Stomach smooth muscle (tissue), 2 donors: ENCODE measurements around the gene PLD2.

Experiments used
- H3K27ac ChIP-seq: one replicate; pipeline ENCODE4 v1.7.0; 2013; ENCODE audit warnings: mild to moderate bottlenecking, low read length, inconsistent platforms
- H3K27me3 ChIP-seq, 2 donors: one replicate each; pipeline ENCODE4 v1.7.0; 2013; ENCODE audit warnings: low read length in 2 of 2; ENCODE audit not compliant: insufficient read depth in 2 of 2, control insufficient read depth in 1 of 2
- H3K36me3 ChIP-seq, 2 donors: one replicate each; pipeline ENCODE4 v1.7.0; 2013; ENCODE audit warnings: low read length in 2 of 2; ENCODE audit not compliant: control insufficient read depth in 2 of 2, insufficient read depth in 2 of 2
- H3K4me1 ChIP-seq: one replicate; pipeline ENCODE4 v1.7.0; 2013; ENCODE audit warnings: low read length; ENCODE audit not compliant: control insufficient read depth, insufficient read depth
- H3K4me3 ChIP-seq, 2 donors: one replicate each; pipeline ENCODE4 v1.7.0; 2013; ENCODE audit warnings: low read length in 2 of 2
- H3K9ac ChIP-seq, 2 donors: one replicate each; pipeline ENCODE4 v1.7.0; 2013; ENCODE audit warnings: low read length in 2 of 2, mild to moderate bottlenecking in 1 of 2
- H3K9me3 ChIP-seq, 2 donors: one replicate each; pipeline ENCODE4 v1.7.0; 2013; ENCODE audit warnings: low read length in 2 of 2; ENCODE audit not compliant: control insufficient read depth in 2 of 2
- donor health status: healthy.
- donor health status: Pancreatic carcinoma.

PLD2 gene

GRCh38 chr17:4790705-4791088, 16.3 kb upstream of the PLD2 start:
- Histone ChIP-seq H3K27me3 (peaks cover 1 to 2% of the 10 kb centered on the region in 2 donors), H3K36me3 (no peaks in the 10 kb centered on the region), H3K9ac (peak overlapping the region; percentile 85 to 87), H3K27ac (peak overlapping the region; percentile 84), H3K4me3 (peak overlapping the region; percentile 77 to 86), H3K9me3 (no peaks in the 10 kb centered on the region), H3K4me1 (peaks cover 28% of the 10 kb centered on the region)

DNA sequence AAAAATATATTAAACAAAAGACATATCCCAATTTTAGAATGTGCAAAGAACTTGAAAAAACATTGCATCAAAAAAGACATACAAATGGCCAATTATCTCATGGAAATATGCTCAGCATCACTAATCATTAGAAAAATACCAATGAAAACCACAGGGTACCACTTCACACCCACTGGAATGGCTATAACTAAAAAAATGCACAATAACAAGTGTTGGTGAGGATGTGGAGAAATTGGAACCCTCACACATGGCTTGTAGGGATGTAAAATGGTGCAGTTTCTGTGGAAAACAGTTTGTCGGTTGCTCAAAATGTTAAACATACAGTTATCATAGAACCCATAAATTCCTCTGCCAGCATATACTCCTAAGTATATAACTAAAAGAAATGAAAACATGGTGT, 11.8 kb upstream of the PLD2 start:
- Histone ChIP-seq H3K36me3 (peaks cover 16 to 17% of the 10 kb centered on the region in 2 donors), H3K9me3 (no peaks in the 10 kb centered on the region), H3K9ac (no peak overlapping the region), H3K4me1 (peaks cover 16% of the 10 kb centered on the region), H3K27me3 (no peaks in the 10 kb centered on the region), H3K4me3 (peak overlapping the region in 1 of 2 donors; percentile 100), H3K27ac (no peak overlapping the region)

GRCh38 chr17:4796552-4796920, 10.4 kb upstream of the PLD2 start:
- Histone ChIP-seq H3K4me3 (peak overlapping the region; percentile 92 to 100), H3K4me1 (peaks cover 12% of the 10 kb centered on the region), H3K36me3 (peaks cover 16 to 17% of the 10 kb centered on the region in 2 donors), H3K27ac (peak overlapping the region; percentile 67), H3K9ac (peak overlapping the region; percentile 90 to 96), H3K27me3 (no peaks in the 10 kb centered on the region), H3K9me3 (no peaks in the 10 kb centered on the region)

DNA sequence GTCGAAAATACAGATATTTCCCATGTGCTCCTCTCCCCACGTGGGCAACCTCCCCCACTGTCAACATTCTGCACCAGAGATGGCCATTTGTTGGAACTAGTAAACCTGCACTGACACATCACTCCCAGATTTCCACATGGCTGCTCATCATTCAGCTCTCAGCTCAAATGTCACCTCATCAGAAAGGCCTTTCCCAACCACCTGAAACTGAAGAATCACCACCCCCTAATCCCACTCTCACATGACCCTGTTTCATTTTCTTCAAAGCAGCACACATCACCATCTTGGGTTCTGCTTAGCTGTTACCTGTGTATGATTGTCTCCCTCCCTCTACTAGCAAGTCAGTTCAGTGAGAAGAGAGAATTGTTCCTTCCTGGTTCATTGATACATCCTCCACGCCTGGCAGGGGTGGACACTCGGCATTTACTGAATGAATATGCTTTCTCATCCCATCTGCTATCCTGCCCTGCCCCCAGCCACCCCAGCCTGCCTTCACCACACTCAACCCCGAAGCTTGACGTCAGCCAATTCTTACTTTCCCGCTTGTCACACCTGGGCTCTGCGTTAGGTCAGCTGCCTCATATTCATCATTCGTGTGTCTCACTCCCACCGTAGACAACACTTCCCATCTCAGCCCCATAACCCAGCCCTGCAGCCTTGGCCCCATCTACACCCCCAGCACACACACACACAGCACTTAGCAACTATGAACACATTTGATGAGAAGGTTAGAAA, 6.3 kb upstream of the PLD2 start:
- no peak overlapping the region for H3K4me3 ChIP-seq
- no peaks in the 10 kb centered on the region for H3K27me3 ChIP-seq
- H3K4me1 ChIP-seq: peaks cover 12% of the 10 kb centered on the region
- H3K36me3 ChIP-seq: peaks cover 16 to 17% of the 10 kb centered on the region in 2 donors
- no peak overlapping the region for H3K27ac ChIP-seq
- H3K9ac ChIP-seq: no peak overlapping the region
- H3K9me3 ChIP-seq: no peaks in the 10 kb centered on the region

- Histone ChIP-seq H3K27me3 (no peaks in the 10 kb centered on the region), H3K27ac (no peak within 1 kb of the TSS), H3K36me3 (peaks cover 16 to 17% of the 10 kb centered on the region in 2 donors), H3K4me3 (no peak within 1 kb of the TSS), H3K9me3 (no peaks in the 10 kb centered on the region), H3K4me1 (peaks cover 1% of the 10 kb centered on the region), H3K9ac (no peak within 1 kb of the TSS)
Measured at GRCh38 chr17:4802228-4802627, 4.7 kb upstream of the PLD2 start, which contains the start of gene C17orf114. C17orf114 (minus strand) TSS chr17:4802328.

GRCh38 chr17:4806456-4806776, 536 bp upstream of the PLD2 start:
- peaks cover 0 to 2% of the 10 kb centered on the region in 2 donors for H3K36me3 ChIP-seq
- H3K27me3 ChIP-seq: no peaks in the 10 kb centered on the region

DNA sequence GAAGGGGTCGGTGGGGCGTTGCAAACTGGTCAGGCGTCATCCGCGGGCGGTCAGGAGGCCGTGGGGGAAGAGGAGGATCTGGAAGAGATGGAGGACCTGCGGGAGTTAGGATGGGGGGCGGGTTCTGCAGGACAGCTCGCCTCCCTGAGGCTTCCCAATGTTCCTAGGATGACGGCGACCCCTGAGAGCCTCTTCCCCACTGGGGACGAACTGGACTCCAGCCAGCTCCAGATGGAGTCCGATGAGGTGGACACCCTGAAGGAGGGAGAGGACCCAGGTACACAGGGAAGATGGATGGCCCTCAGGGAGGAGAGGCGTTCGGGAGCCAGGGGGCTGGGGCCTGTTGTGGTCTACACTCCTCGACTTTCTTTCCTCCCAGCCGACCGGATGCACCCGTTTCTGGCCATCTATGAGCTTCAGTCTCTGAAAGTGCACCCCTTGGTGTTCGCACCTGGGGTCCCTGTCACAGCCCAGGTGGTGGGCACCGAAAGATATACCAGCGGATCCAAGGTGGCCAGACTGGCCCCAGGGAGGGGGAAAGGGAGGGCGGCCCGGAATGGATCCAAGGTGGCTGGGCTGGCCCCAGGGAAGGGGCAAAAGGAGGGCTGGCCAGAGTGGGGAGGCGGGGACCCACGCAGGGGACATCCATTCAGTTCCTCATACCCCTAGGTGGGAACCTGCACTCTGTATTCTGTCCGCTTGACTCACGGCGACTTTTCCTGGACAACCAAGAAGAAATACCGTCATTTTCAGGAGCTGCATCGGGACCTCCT, 839 bp downstream of the PLD2 start:
- Histone ChIP-seq H3K9ac (peak overlapping the region; percentile 38 to 55), H3K4me3 (peak overlapping the region; percentile 51 to 77), H3K9me3 (no peaks in the 10 kb centered on the region), H3K27ac (no peak overlapping the region), H3K27me3 (no peaks in the 10 kb centered on the region), H3K4me1 (peaks cover 13% of the 10 kb centered on the region), H3K36me3 (peaks cover 0 to 4% of the 10 kb centered on the region in 2 donors)

More at GRCh38 chr17:4806456-4806776, 536 bp upstream of the PLD2 start:
- Histone ChIP-seq H3K27ac (no peak overlapping the region), H3K9ac (peak overlapping the region; percentile 59 to 69), H3K4me3 (peak overlapping the region; percentile 69 to 77), H3K4me1 (peaks cover 13% of the 10 kb centered on the region), H3K9me3 (no peaks in the 10 kb centered on the region)

DNA sequence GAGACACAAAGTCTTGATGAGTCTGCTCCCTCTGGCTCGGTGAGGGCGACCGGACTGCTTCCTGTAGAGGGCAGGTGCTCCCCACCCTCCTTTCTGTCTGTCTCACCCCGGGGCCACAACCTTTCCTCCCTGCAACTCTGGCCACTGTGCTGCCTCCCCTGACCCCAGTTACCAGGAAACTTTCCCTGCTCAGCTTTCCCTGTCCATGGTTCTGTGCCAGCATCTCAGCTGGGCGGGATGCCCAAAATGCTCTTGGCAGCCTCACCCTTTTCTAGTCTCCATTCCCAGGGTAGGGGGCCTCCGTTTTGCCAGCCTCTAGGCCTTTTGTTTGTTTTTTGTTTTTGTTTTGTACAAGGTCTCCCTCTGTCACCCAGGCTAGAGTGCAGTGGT, 1.4 kb downstream of the PLD2 start:
- H3K27ac ChIP-seq: no peak overlapping the region
- peak overlapping the region in 1 of 2 donors; percentile 77 for H3K4me3 ChIP-seq
- no peaks in the 10 kb centered on the region for H3K9me3 ChIP-seq
- no peaks in the 10 kb centered on the region for H3K27me3 ChIP-seq
- H3K4me1 ChIP-seq: peaks cover 13% of the 10 kb centered on the region
- no peak overlapping the region for H3K9ac ChIP-seq
- peaks cover 0 to 4% of the 10 kb centered on the region in 2 donors for H3K36me3 ChIP-seq

- Histone ChIP-seq H3K27me3 (no peaks in the 10 kb centered on the region), H3K9me3 (no peaks in the 10 kb centered on the region), H3K36me3 (peaks cover 6 to 18% of the 10 kb centered on the region in 2 donors), H3K9ac (no peak overlapping the region), H3K4me1 (peaks cover 13% of the 10 kb centered on the region), H3K4me3 (no peak overlapping the region), H3K27ac (no peak overlapping the region)
Measured at GRCh38 chr17:4810696-4811290, 3.8 kb downstream of the PLD2 start.

- no peak overlapping the region for H3K4me3 ChIP-seq
- no peak overlapping the region for H3K27ac ChIP-seq
- no peaks in the 10 kb centered on the region for H3K9me3 ChIP-seq
- H3K9ac ChIP-seq: no peak overlapping the region
- H3K4me1 ChIP-seq: peaks cover 13% of the 10 kb centered on the region
- H3K36me3 ChIP-seq: peaks cover 7 to 19% of the 10 kb centered on the region in 2 donors
- no peaks in the 10 kb centered on the region for H3K27me3 ChIP-seq
Measured at GRCh38 chr17:4811471-4811870, 4.5 kb downstream of the PLD2 start.
